ENCODE results near the gene ABCE1.

DNA sequence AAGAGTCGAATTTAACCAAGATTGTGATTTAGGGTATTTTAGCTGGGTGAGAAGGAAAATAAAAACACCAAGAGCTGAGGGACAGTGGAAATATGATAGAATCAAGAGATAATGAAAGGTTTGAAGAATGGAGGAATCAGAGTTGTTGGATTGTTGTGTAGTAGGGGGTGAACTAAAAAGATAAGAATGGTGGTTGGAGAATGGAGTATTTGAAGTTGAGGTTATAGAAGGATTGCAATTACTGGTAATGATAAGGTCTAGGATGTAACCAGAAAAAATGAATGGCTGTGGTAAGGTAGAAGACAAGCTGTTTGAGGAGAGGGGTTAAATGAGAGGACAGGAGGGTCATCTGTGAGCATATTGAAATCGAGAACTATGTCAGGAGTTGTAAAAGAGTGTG, 4.5 kb downstream of the ABCE1 start:
- TF ChIP-seq CTCF (IDR thresholded peaks at IDR 0.05) (no peak), POLR2AphosphoS5 (IDR thresholded peaks at IDR 0.05; ENCODE audit: low read depth, low read length) (no peak)

All from Panc1 (cell line).